H1 (cell line): ENCODE data around the gene ACYP1. TPM values are rescaled to one million over a fixed set of nuclear protein-coding genes. Genes with fewer than 3 reads are reported as not detected.

Experiments used
- CTCF ChIA-PET: fragments of 300-600 bp; sonication (Branson Sonifier 250); formaldehyde crosslinking; loops from one replicate; lab custom pipeline; 2021; ENCODE audit not compliant: partially characterized antibody; lab: Charles Lee
- POLR2A ChIA-PET: fragments of 300-600 bp; sonication (Branson Sonifier 250); formaldehyde crosslinking; loops from one replicate; lab custom pipeline; 2021; ENCODE audit warnings: inconsistent platforms; ENCODE audit not compliant: partially characterized antibody; lab: Charles Lee
- DNase-seq, 2 experiments: peaks; one replicate each; pipeline versions ENCODE4 v3.0.0 to v3.0.0-alpha.2; 2010 to 2022; ENCODE audit warnings: low spot score in 2 of 2, low read depth in 1 of 2, mixed read lengths in 1 of 2
- FAIRE-seq: peaks from 2 replicates; lab custom pipeline; 2011; peaks lifted over from hg19 to GRCh38; lab: Jason Lieb, UNC
- H2AFZ ChIP-seq: 2 replicates; pipeline ENCODE4 v1.8.1; 2012; ENCODE audit warnings: low read length, inconsistent platforms
- H2AK5ac ChIP-seq: 2 replicates; pipeline ENCODE4 v1.6.1; 2013; ENCODE audit warnings: low read depth, low read length
- H2BK120ac ChIP-seq: replicated peaks from 2 replicates; pipeline ENCODE3; 2013; ENCODE audit warnings: low read depth, low read length, inconsistent platforms
- H2BK12ac ChIP-seq: 2 replicates; pipeline ENCODE4 v1.6.1; 2013; ENCODE audit warnings: low read depth, low read length
- H2BK15ac ChIP-seq: 2 replicates; pipeline ENCODE4 v1.6.1; 2013; ENCODE audit warnings: low read length
- H2BK20ac ChIP-seq: 2 replicates; pipeline ENCODE4 v1.6.1; 2013; ENCODE audit warnings: low read length
- H2BK5ac ChIP-seq: 2 replicates; pipeline ENCODE4 v1.6.1; 2013; ENCODE audit warnings: low read depth, low read length
- H3K14ac ChIP-seq: 2 replicates; pipeline ENCODE4 v1.6.1; 2013; ENCODE audit warnings: inconsistent platforms; ENCODE audit not compliant: insufficient read length
- H3K18ac ChIP-seq: 2 replicates; pipeline ENCODE4 v1.6.1; 2013; ENCODE audit warnings: low read length; ENCODE audit errors: extremely low read depth
- H3K23ac ChIP-seq: 2 replicates; pipeline ENCODE4 v1.6.1; 2013; ENCODE audit warnings: inconsistent platforms; ENCODE audit not compliant: insufficient read length
- H3K23me2 ChIP-seq: 2 replicates; pipeline ENCODE4 v1.6.1; 2013; ENCODE audit warnings: low read depth, low read length
- H3K27ac ChIP-seq: 2 replicates; pipeline ENCODE4 v1.6.1; 2011; ENCODE audit warnings: low read depth, low read length, inconsistent platforms
- H3K27me3 ChIP-seq, 4 experiments: replicated peaks in 1 of 4; 1 replicate in 1 of 4; 2 replicates in 3 of 4; pipeline versions ENCODE4 v1.6.1 to v1.8.1; 2011 to 2013; ENCODE audit warnings: low read length in 3 of 4, mild to moderate bottlenecking in 3 of 4, inconsistent platforms in 2 of 4, mixed read lengths in 2 of 4, moderate library complexity in 1 of 4; ENCODE audit not compliant: control insufficient read depth in 3 of 4, insufficient read depth in 3 of 4; ENCODE audit errors: extremely low read depth in 1 of 4
- H3K36me3 ChIP-seq, 4 experiments: 2 replicates each; pipeline versions ENCODE4 v1.6.1 to v1.8.1; 2011 to 2013; ENCODE audit warnings: mild to moderate bottlenecking in 4 of 4, low read length in 3 of 4, moderate library complexity in 2 of 4, control low read depth in 1 of 4, inconsistent platforms in 1 of 4; ENCODE audit not compliant: insufficient read depth in 4 of 4, control insufficient read depth in 2 of 4
- H3K4ac ChIP-seq: replicated peaks from 2 replicates; pipeline ENCODE3; 2013; ENCODE audit warnings: low read length, low read depth, mixed read lengths, inconsistent platforms; ENCODE audit not compliant: insufficient read length
- H3K4me1 ChIP-seq, 4 experiments: replicated peaks in 1 of 4; 1 replicate in 1 of 4; 2 replicates in 3 of 4; pipeline versions ENCODE4 v1.6.1 to v1.8.1; 2011 to 2013; ENCODE audit warnings: low read length in 3 of 4, inconsistent platforms in 2 of 4, mixed read lengths in 1 of 4; ENCODE audit not compliant: insufficient read depth in 4 of 4, control insufficient read depth in 3 of 4
- H3K4me2 ChIP-seq, 2 experiments: 2 replicates each; pipeline versions ENCODE4 v1.6.1 to v1.8.1; 2011 to 2013; ENCODE audit warnings: low read depth in 2 of 2, low read length in 2 of 2, control low read depth in 1 of 2, inconsistent platforms in 1 of 2, mild to moderate bottlenecking in 1 of 2; ENCODE audit not compliant: insufficient read depth in 1 of 2
- H3K4me3 ChIP-seq, 4 experiments: fragments of 200-600, 300-600 bp in 1 of 4; sonication (generic), shearing (Covaris generic), sonication (Bioruptor Twin) in 1 of 4; 2 replicates each; pipeline versions ENCODE4 v1.5.1 to v1.8.1; 2011 to 2016; ENCODE audit warnings: low read length in 4 of 4, low read depth in 3 of 4, control low read depth in 2 of 4, inconsistent platforms in 2 of 4, mild to moderate bottlenecking in 2 of 4, mixed read lengths in 1 of 4, moderate library complexity in 1 of 4; ENCODE audit not compliant: insufficient read depth in 2 of 4; ENCODE audit errors: extremely low read depth in 1 of 4
- H3K56ac ChIP-seq: replicated peaks from 2 replicates; pipeline ENCODE3; 2013; ENCODE audit warnings: low read depth, mild to moderate bottlenecking, mixed read lengths, low read length, inconsistent platforms; ENCODE audit not compliant: insufficient read length
- H3K79me1 ChIP-seq: 2 replicates; pipeline ENCODE4 v1.6.1; 2013; ENCODE audit warnings: low read depth, low read length, control low read depth
- H3K79me2 ChIP-seq, 2 experiments: 2 replicates each; pipeline versions ENCODE4 v1.6.1 to v1.8.1; 2012 to 2013; ENCODE audit warnings: low read length in 2 of 2, mild to moderate bottlenecking in 2 of 2, inconsistent platforms in 1 of 2; ENCODE audit not compliant: insufficient read depth in 2 of 2, control insufficient read depth in 1 of 2
- H3K9ac ChIP-seq, 4 experiments: replicated peaks in 1 of 4; 1 replicate in 1 of 4; 2 replicates in 3 of 4; pipeline versions ENCODE4 v1.6.1 to v1.8.1; 2011 to 2013; ENCODE audit warnings: low read depth in 3 of 4, low read length in 3 of 4, control low read depth in 2 of 4, mild to moderate bottlenecking in 2 of 4, moderate library complexity in 2 of 4, inconsistent platforms in 1 of 4; ENCODE audit errors: extremely low read depth in 1 of 4
- H3K9me3 ChIP-seq, 2 experiments: 2 replicates each; pipeline versions ENCODE4 v1.6.1 to v1.8.1; 2012 to 2013; ENCODE audit warnings: mild to moderate bottlenecking in 2 of 2, moderate library complexity in 2 of 2, control low read depth in 1 of 2, inconsistent platforms in 1 of 2, low read depth in 1 of 2, low read length in 1 of 2, mixed read lengths in 1 of 2; ENCODE audit not compliant: insufficient read depth in 2 of 2
- H4K20me1 ChIP-seq, 2 experiments: replicated peaks in 1 of 2; 2 replicates each; pipeline versions ENCODE3 to v1.8.1; 2011 to 2013; ENCODE audit warnings: inconsistent platforms in 2 of 2, low read length in 2 of 2, mild to moderate bottlenecking in 1 of 2; ENCODE audit not compliant: insufficient read depth in 2 of 2, control insufficient read depth in 1 of 2
- H4K5ac ChIP-seq: 2 replicates; pipeline ENCODE4 v1.6.1; 2013; ENCODE audit warnings: low read length, low read depth, mixed read lengths, inconsistent platforms; ENCODE audit not compliant: insufficient read length
- H4K8ac ChIP-seq: 2 replicates; pipeline ENCODE4 v1.8.0; 2013; ENCODE audit warnings: mild to moderate bottlenecking, moderate library complexity, low read length, inconsistent platforms; ENCODE audit not compliant: insufficient read depth; ENCODE audit errors: extremely low read depth
- H4K91ac ChIP-seq: replicated peaks from 2 replicates; pipeline ENCODE3; 2013; ENCODE audit warnings: low read length, mixed read lengths, inconsistent platforms; ENCODE audit not compliant: insufficient read length
- CTBP2 ChIP-seq: IDR thresholded peaks from 2 replicates; pipeline ENCODE4 v1.7.0; 2011; ENCODE audit warnings: borderline replicate concordance, mild to moderate bottlenecking, moderate library complexity, mixed read lengths, low read length; ENCODE audit not compliant: insufficient read depth, insufficient read length
- WGBS, 2 experiments: shearing (Covaris generic) in 1 of 2; methylation state at CpG; one replicate each; pipeline versions ENCODE4 v1.1.6 to v1.1.7; 2013 to 2015; ENCODE audit warnings: low lambda C conversion rate in 2 of 2, mixed read lengths in 2 of 2, inconsistent platforms in 1 of 2, low coverage in 1 of 2, missing lambda C conversion rate in 1 of 2; ENCODE audit not compliant: insufficient replicate concordance in 2 of 2, insufficient coverage in 1 of 2, insufficient read length in 1 of 2; ENCODE audit errors: extremely low coverage in 1 of 2, missing lambda C conversion rate in 1 of 2; 5-methylcytosine and 5-hydroxymethylcytosine counted together
- polyA plus RNA-seq, 7 experiments: library from polyadenylated mRNA; depleted of rRNA in 3 of 7; stranded (reverse) in 5 of 7; unstranded in 2 of 7; fragments of >200 nt in 5 of 7; fragments of 200-250 nt in 2 of 7; gene quantifications; 1 replicate in 5 of 7; 2 replicates in 1 of 7; 4 replicates in 1 of 7; pipeline versions ENCODE4 v1.2.1 to v1.2.3, GENCODE V29; 2011 to 2013; ENCODE audit warnings: missing spikeins in 2 of 7, mixed read lengths in 2 of 7
- total RNA-seq: library from RNA; stranded (reverse); fragmentation: NEBNext Ultra II Directional; extraction: Animal tissue kit (Norgen Biotek cat#: 25700); gene quantifications from 2 replicates; pipeline ENCODE4 v1.2.1, GENCODE V29; 2021

Gene ACYP1
- total and polyA plus RNA-seq, 2 of the 8 experiments (the other 6 are each of a cell fraction or from before 2014, with no cell fraction given), result 22.3 to 24.8 TPM

DNA sequence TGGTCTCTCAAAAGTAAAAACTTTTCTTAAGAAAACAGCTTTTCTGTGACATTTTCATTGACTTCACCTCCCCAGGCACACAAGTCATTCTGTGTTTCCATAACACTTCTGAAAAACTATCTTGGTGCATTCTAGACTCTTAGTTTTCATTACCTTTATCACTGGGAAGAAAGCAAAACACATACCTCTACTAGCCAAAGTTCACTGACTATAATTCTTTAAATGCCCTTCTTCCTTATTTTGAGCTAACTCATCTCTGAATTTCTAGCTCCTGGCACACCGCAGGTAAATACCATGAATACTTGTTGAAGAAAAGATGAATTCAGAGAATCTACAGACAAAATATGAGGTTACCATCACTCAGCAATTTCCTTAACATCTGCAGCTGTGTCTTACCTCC lies 33.7 kb downstream of the ACYP1 start:
- Histone ChIP-seq H3K4ac (no peak overlapping the region), H3K23ac (no peak overlapping the region), H3K14ac (no peak overlapping the region), H4K91ac (no peak overlapping the region), H3K4me1 (no peaks in the 10 kb centered on the region), H3K27ac (no peak overlapping the region), H4K20me1 (no peaks in the 10 kb centered on the region), H2BK120ac (no peak overlapping the region), H3K4me2 (no peak overlapping the region), H3K4me3 (no peak overlapping the region), H3K56ac (no peak overlapping the region), H4K5ac (no peak overlapping the region), H3K27me3 (no peaks in the 10 kb centered on the region), H2BK5ac (no peak overlapping the region), H2AK5ac (no peak overlapping the region), H4K8ac (no peak overlapping the region), H3K23me2 (no peaks in the 10 kb centered on the region), H2BK12ac (no peak overlapping the region), H3K79me2 (no peaks in the 10 kb centered on the region), H3K9ac (no peak overlapping the region), H3K36me3 (peaks cover 0 to 20% (median 3%) of the 10 kb centered on the region in 4 experiments; a peak in 3 of 8 replicates), H2BK15ac (no peak overlapping the region), H2AFZ (no peak overlapping the region), H2BK20ac (no peak overlapping the region), H3K18ac (no peak overlapping the region), H3K79me1 (no peaks in the 10 kb centered on the region), H3K9me3 (no peaks in the 10 kb centered on the region)
- no peak for DNase-seq
- FAIRE-seq, result no peak
- WGBS, 2 experiments, result 0% methylated on average over 1 of the region's 1 CpG; no CpG with 5 or more reads in 1 of the 2 experiments
- ChIA-PET CTCF (interaction anchor here (1.3 kb wide), 1 partner anchor 16 kb away, joined by 4 read pairs; no protein-coding TSS in a partner anchor), POLR2A (no interaction called here)
- TF ChIP-seq CTBP2, result no peak
